DMS 273 treated with DMSO at 0.1 percent for 48 hours (cell line): ENCODE measurements around the gene SLC43A3.
"Not testable (repeated sequence)": the region's sequence is repeated elsewhere in the genome, so short reads cannot be mapped to it uniquely, and the experiment has no call there.

Experiments used
- DNase-seq: peaks from one replicate; lab custom pipeline; 2025; lab: John Stamatoyannopoulos, UW

SLC43A3 gene

DNA sequence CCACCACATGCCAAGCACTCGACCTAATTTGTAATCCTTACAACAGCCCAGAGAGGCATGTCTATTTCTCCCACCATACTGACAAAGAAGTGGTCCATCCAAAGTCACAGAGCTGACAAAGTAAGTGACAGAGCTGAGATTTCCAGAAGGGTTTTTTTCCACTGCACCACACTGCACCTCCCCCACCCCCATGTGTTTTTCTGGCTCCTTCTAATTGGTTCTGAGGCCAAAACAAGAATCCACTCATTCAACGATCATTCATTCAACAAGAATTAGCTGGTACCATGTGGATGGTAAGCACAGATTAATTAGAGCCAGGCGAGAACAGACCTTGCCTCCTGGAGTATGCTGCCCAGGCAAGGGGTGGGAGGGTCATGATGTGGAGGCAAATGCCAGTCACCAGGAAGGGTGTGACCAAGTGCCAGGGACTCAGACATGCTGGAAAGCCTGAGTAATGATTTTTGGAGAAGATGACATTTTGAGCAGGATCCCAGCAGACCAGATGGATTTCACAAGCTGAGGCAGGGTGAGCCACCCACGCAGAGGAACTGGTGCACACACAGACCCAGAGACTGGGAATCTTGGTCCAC lies 21.6 kb downstream of the SLC43A3 start:
- DNase-seq = no peak

- no peak for DNase-seq
Measured at GRCh38 chr11:57403802-57404147, 23.1 kb downstream of the SLC43A3 start.

GRCh38 chr11:57403003-57403801 lies 23.7 kb downstream of the SLC43A3 start:
- not testable (repeated sequence) for DNase-seq

DNA sequence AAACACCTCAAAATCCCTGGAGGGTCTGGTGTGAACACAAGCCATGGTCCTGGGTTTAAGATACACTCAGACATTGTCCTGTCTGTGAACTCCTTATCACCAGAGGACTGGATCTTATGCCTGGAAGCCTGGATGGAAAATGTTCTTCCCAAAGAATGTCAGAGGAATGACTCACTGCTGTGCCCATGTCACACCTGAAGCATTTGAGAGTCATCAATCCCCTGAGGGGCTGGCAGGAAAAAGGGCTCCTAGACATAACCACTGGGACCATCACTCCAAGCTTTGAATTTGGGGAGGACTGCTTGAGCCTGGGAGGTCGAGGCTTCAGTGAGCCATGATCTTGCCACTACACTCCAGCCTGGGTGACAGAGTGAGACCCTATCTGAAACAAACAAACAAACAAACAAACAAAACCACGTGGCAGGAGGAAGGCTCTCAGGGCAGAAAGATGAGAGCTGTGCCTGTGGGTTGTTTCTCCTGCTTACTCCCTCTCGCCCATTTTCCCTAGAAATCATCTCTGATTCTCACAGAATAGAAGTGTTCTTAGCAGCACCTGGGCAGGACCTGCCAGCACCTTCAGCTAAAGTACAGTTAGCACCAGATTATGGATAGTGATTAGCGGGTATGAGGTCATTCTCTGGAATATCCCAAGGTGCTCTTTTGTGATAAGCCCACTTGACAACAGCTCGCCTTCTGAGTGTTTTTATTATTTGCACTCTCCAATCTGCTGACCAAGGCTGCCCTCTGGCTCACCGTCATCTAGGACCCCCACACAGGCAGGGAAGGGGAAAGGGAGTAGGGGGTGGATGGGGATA lies 24.5 kb downstream of the SLC43A3 start:
- DNase-seq = no peak

DNA sequence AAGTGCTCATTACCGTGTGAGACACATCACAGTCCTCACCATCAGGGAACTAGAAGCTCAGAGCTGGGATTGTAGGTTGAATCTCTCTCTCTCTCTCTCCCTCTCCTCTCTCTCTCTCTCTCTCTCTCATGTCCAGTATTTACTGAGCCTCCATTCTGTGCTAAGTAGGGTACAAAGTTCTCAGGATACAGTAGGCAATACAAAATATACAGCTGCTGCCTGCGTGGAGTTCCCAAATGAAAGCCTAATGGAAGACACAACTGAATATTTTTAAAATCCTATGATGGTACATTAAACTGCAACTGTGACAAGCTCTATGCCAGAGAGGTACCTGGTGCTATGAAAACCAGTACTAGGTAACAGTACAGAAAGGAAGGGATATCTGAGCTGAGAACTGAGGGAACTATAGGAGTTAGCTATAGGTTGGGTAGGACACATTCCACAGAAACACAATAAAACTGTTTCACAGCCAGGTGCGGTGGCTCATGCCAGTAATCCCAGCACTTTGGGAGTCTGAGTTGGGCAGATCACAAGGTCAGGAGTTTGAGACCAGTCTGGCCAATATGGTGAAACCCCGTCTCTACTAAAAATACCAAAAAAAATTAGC lies 26.8 kb downstream of the SLC43A3 start:
- DNase-seq = no peak

DNA sequence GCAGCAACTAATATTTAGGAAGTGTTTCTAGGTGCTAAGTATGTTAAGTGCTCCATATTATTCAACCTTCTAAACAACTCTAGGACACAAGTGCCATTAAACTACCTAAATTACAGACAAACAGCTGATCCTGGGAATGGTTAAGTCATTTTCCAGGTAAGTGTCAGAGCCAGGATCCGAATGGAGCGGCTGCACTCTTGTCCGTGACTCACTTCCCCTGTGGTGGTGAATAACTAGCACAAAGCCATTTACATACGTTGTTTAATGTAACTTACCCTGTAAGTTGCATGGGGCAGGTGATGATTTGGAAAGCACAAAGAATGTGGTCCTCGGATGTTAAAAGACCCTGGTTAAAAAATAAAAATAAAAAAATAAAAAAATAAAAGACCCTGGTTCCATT lies 27.7 kb downstream of the SLC43A3 start:
- DNase-seq = no peak

DNA sequence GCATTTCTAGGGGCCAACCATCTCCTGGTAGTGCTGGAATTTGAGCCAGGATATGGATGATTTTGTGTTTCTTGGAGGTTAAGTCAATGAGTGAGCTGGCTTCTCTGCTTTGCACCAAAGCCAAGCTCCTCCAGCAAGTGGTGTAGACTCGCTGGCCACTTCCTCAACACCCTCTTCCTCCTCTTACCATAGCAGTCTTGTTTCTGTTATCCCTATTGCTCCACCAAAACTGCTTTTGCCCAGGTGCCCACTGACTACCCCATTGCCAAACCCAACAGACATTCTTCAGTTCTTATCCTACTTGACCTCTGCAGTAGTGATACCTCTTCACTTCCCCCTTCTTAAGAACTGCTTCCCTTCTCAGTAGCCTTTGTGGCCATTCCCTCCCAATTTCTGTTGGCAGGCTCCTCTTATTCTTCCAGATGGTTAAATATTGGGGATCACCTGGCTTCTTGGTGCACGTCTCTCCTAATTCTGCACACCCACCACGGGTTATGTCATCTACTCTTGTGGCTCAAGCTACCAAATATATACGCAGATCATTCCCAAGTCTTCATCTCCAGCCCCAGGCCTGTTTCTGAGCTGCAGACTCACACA lies 29.4 kb downstream of the SLC43A3 start:
- DNase-seq = no peak

DNA sequence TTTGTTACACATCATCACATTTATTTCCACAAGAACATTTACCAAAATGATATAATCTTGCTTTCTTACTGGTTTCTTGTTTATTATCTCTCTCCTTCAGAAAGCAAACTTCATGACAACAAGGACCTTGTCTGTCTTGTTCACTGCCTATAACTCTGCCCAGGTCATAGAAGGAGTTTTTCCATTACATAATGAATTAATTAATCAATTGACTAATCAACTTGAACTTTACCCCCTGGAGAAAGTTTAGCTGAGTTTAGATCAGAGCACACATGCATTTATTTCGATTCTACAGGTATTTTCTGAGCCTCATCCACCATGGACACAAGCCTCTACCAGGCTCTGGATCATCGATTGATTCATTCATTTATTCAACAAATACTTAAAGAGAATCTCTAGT lies 30.2 kb downstream of the SLC43A3 start:
- no peak for DNase-seq

- DNase-seq = no peak
Measured at GRCh38 chr11:57395905-57396623, 30.9 kb downstream of the SLC43A3 start.

DNA sequence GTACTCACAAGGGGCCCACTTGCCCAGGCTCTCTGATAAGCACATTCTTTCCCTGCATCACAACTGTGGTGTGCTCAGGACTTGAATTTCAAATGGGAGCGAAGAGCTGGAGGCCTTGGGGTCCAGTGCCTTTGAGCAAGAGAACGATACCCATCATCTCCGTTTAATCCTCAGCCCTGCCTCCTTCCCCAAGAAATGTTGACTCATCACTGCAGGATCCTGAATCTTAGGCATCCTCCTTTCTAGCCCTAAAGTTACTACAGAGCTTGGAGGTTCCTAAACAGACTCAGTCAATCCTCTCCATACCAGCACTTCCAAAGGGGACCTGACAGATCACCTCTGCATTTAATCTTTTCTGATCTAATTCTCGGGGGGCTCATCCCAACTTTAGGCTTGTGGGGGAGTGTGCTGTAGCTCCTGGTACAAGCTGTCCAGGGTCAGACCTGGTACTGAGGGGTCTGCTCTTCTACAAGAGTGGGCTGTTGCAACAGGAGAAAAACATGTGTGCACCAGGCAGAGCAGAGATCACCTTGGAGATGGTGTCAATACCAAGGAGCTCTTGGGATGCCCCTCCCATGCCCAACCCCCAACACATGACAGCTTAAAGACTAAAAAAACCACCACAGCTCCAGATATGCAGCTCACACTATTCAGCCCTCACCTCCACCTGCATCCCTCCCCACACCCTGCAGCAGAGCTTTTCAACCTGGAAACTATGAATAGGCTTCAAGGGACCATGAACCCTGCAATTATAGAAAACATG lies 32.5 kb downstream of the SLC43A3 start:
- DNase-seq = peak; percentile 49

- no peak for DNase-seq
Measured at GRCh38 chr11:57392763-57393105, 34.2 kb downstream of the SLC43A3 start.

GRCh38 chr11:57392066-57392762 lies 34.7 kb downstream of the SLC43A3 start:
- no peak for DNase-seq

DNA sequence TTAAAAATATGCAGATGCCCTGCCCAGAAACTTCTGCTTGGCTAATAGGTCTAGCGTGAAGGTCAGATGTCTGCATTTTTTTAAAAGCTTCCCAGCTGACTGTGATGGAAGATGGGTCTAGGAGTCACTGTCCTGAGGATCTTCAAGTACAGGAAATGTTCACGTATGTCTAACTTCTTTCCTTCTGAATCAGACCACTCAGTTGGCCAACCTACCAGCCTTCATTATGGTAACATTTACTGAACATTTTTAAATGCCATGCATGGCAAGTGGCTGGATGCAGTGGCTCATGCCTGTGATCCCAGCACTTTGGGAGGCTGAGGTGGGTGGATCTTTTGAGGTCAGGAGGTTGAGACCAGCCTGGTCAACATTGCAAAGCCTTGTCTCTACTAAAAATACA lies 35.4 kb downstream of the SLC43A3 start:
- DNase-seq = no peak

GRCh38 chr11:57391111-57391510 lies 35.8 kb downstream of the SLC43A3 start:
- DNase-seq = no peak

DNA sequence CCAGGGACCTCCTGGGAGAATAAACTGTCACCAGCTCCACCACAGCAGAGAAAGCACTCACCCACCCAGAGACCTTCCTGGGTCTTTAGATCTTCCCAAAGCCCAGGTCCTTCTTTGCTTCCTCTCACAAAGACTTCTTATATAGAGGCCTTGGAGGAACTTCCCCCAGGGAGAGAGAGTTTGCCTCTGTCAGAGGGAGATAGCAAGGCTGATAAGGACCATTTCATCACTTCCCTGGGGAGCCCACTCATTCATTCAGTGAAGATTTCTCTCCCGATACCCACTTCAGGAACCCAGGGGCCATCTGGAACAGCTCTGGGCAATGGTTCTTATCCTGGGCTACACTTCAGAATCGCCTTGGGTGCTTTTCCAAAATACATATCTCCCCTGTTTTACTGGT lies 36.4 kb downstream of the SLC43A3 start, which contains the start of gene PRG2:
Gene PRG2, minus strand, starts transcription at position 116 of the 400 bp plus-strand sequence. CDS start 706 bp downstream, outside the sequence.
- no peak for DNase-seq

DNA sequence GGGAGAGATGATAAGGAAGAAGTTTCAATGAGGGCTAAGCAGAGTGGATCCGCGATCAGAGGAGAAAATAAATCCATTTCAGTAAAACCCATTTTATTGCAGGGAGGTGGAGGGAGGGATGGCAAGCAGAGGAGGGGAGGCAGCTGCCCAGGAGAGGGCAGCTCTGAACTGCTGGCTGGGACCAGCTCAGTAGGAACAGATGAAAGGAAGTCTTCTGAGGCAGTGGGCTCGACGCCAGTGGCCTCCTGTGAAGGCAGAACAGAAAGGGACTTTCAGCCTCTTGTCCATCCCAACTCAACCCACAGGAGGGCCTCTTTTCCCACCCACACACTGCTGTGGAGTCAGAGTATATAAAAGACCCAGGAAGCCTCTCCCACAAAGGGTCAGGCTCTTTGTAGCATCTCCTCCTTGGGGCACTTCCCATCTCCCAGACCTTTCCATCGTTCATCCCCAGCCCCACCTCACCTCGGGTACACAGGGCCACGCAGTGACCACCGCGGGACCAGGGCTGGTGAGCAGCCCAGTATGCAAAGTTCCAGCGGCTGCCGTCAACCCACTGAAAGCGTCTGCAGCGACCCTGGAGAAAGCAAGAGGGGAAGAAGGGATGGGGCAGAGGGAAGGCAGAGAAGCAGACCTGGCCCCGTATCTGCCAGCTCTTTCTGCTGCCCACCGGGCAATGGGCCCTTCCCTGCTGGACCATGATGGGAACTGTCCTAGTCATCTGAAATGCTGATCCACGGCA lies 39.5 kb downstream of the SLC43A3 start:
- DNase-seq = no peak

DNA sequence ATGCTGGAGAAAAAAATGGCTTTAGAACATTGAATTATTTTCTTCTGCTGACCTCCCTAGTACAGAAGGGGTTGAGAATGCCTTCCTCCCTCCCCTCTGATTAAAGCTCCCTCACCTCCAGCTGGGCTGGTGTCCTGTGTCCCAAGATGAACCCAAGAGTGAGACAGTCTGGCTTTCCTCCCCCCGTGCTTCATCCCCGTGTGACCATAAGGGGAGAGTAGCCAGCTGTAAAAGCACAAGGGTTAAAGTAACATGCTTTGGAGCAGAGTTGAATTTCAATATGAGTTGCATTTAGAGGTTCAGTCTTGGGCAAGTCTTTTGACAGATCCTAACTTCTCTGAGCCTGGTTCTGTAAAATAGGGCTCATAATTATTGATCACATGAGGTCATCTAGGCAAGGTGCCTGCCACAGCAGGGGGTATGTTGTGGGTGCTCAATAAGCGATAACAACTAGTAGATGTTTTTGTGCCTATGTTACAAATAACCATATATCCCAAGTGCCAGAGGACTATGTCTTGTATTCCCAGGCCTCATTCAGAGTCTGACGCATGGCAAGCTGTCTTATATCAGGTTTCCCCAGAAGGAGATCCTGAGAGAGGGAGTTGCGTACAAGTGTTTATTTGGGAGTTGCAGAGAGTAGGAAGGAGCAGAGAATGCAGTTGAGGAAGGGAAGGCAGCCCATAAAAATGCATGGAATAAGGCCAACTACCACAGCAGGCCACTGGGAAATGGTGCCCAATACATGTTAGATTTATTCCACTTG lies 40.6 kb downstream of the SLC43A3 start:
- DNase-seq = no peak

- DNase-seq = no peak
Measured at GRCh38 chr11:57380975-57381374, 45.9 kb downstream of the SLC43A3 start, which contains the start of gene PRG3. TSS of gene PRG3 (minus strand) at chr11:57381150. CDS start at chr11:57380708, 442 bp downstream.
